IMR-90 (cell line): ENCODE data around the gene SLC22A31. TPM values are rescaled to one million over a fixed set of nuclear protein-coding genes. Genes with fewer than 3 reads are reported as not detected.

Experiments used
- ATAC-seq: fragments of 200-7000 bp; cut with Tn5 transposase; 2 replicates; pipeline ENCODE4 v1.9.1; 2020; ENCODE audit warnings: low read depth, mild to moderate bottlenecking, moderate library complexity
- BruUV-seq: library from RNA; stranded (reverse); fragments of 400-500 nt; replicated peaks from 2 replicates; lab custom pipeline; 2021; lab: Mats Ljungman, UMichigan
- CTCF ChIA-PET: fragments of 300-600 bp; formaldehyde crosslinking; extraction: SDS; loops from one replicate; lab custom pipeline; 2021; ENCODE audit warnings: antibody characterized with exemption; lab: Yijun Ruan, JAX
- POLR2A ChIA-PET: fragments of 300-600 bp; sonication (Branson Sonifier 250); formaldehyde crosslinking; loops from one replicate; lab custom pipeline; 2022; ENCODE audit warnings: antibody characterized with exemption; ENCODE audit not compliant: unreplicated experiment; lab: Charles Lee
- DNase-seq: peaks from one replicate; pipeline ENCODE4 v3.0.0; 2013
- H2AFZ ChIP-seq: replicated peaks from 2 replicates; pipeline ENCODE3; 2013; ENCODE audit warnings: low read length, mild to moderate bottlenecking; ENCODE audit not compliant: poor library complexity
- H2AK5ac ChIP-seq: 2 replicates; pipeline ENCODE4 v1.6.1; 2013; ENCODE audit warnings: low read depth, low read length, inconsistent platforms
- H2AK9ac ChIP-seq: replicated peaks from 2 replicates; pipeline ENCODE3; 2013; ENCODE audit warnings: mild to moderate bottlenecking, low read depth, low read length, moderate library complexity; ENCODE audit not compliant: poor library complexity
- H2BK120ac ChIP-seq: 2 replicates; pipeline ENCODE4 v1.6.1; 2013; ENCODE audit warnings: low read depth, low read length, inconsistent platforms
- H2BK15ac ChIP-seq: 3 replicates; pipeline ENCODE4 v1.6.1; 2013; ENCODE audit warnings: low read depth, low read length, inconsistent platforms
- H2BK20ac ChIP-seq: 2 replicates; pipeline ENCODE4 v1.6.1; 2013; ENCODE audit warnings: low read depth, mild to moderate bottlenecking, inconsistent platforms, low read length, moderate library complexity
- H2BK5ac ChIP-seq: 2 replicates; pipeline ENCODE4 v1.6.1; 2013; ENCODE audit warnings: mild to moderate bottlenecking, low read depth, low read length, inconsistent platforms; ENCODE audit not compliant: poor library complexity, severe bottlenecking
- H3K14ac ChIP-seq: replicated peaks from 2 replicates; pipeline ENCODE4 v1.6.1; 2013; ENCODE audit warnings: low read depth, low read length, inconsistent platforms
- H3K18ac ChIP-seq: 2 replicates; pipeline ENCODE4 v1.6.1; 2013; ENCODE audit warnings: low read depth, low read length, control low read depth
- H3K23ac ChIP-seq: 2 replicates; pipeline ENCODE4 v1.6.1; 2013; ENCODE audit warnings: low read depth, low read length, inconsistent platforms
- H3K27ac ChIP-seq: 2 replicates; pipeline ENCODE4 v1.5.1; 2013; ENCODE audit warnings: mild to moderate bottlenecking, control low read depth, low read length; ENCODE audit not compliant: insufficient read depth
- H3K27me3 ChIP-seq: 2 replicates; pipeline ENCODE4 v1.6.1; 2013; ENCODE audit warnings: low read length; ENCODE audit not compliant: control insufficient read depth, insufficient read depth
- H3K36me3 ChIP-seq: 2 replicates; pipeline ENCODE4 v1.6.1; 2013; ENCODE audit warnings: low read length, mixed read lengths; ENCODE audit not compliant: control insufficient read depth, insufficient read depth
- H3K4ac ChIP-seq: 2 replicates; pipeline ENCODE4 v1.6.1; 2013; ENCODE audit warnings: low read depth, low read length, inconsistent platforms
- H3K4me1 ChIP-seq: 2 replicates; pipeline ENCODE4 v1.6.1; 2013; ENCODE audit warnings: low read length, mixed read lengths; ENCODE audit not compliant: control insufficient read depth, insufficient read depth
- H3K4me2 ChIP-seq: 2 replicates; pipeline ENCODE4 v1.6.1; 2013; ENCODE audit warnings: low read depth, mild to moderate bottlenecking, control low read depth, low read length, moderate library complexity
- H3K4me3 ChIP-seq: 2 replicates; pipeline ENCODE4 v1.5.1; 2013; ENCODE audit warnings: low read depth, mild to moderate bottlenecking, control low read depth, low read length, moderate library complexity; ENCODE audit not compliant: insufficient read depth
- H3K56ac ChIP-seq: 2 replicates; pipeline ENCODE4 v1.6.1; 2013; ENCODE audit warnings: low read length, inconsistent platforms; ENCODE audit not compliant: insufficient read depth; ENCODE audit errors: extremely low read depth
- H3K79me1 ChIP-seq, 2 experiments: 2 replicates each; pipeline ENCODE4 v1.6.1; 2013; ENCODE audit warnings: low read length in 2 of 2, inconsistent platforms in 1 of 2, low read depth in 1 of 2
- H3K9ac ChIP-seq: 2 replicates; pipeline ENCODE4 v1.6.1; 2013; ENCODE audit warnings: low read depth, low read length, control low read depth
- H3K9me1 ChIP-seq: 2 replicates; pipeline ENCODE4 v1.6.1; 2013; ENCODE audit warnings: low read length, inconsistent platforms; ENCODE audit not compliant: insufficient read depth
- H3K9me3 ChIP-seq: 2 replicates; pipeline ENCODE4 v1.6.1; 2013; ENCODE audit warnings: low read length; ENCODE audit not compliant: control insufficient read depth, insufficient read depth
- H4K20me1 ChIP-seq: 2 replicates; pipeline ENCODE4 v1.6.1; 2013; ENCODE audit warnings: low read length, inconsistent platforms; ENCODE audit not compliant: insufficient read depth
- H4K5ac ChIP-seq: 2 replicates; pipeline ENCODE4 v1.6.1; 2013; ENCODE audit warnings: mild to moderate bottlenecking, low read depth, low read length, control low read depth
- H4K8ac ChIP-seq, 2 experiments: 2 replicates each; pipeline ENCODE4 v1.6.1; 2013; ENCODE audit warnings: low read depth in 2 of 2, low read length in 2 of 2, control low read depth in 1 of 2, inconsistent platforms in 1 of 2
- H4K91ac ChIP-seq: 2 replicates; pipeline ENCODE4 v1.6.1; 2013; ENCODE audit warnings: low read depth, low read length, inconsistent platforms; ENCODE audit not compliant: insufficient read depth
- BHLHE40 ChIP-seq: fragments of 150-350 bp; IDR thresholded peaks from 2 replicates; pipeline ENCODE4 v1.6.1; 2016; ENCODE audit warnings: mild to moderate bottlenecking, low read depth, low read length
- CEBPB ChIP-seq: IDR thresholded peaks from 2 replicates; pipeline ENCODE4 v1.6.1; 2012; ENCODE audit warnings: low read depth, low read length, improper control_type of control experiment
- CHD1 ChIP-seq: IDR thresholded peaks from 2 replicates; pipeline ENCODE4 v1.6.1; 2012; ENCODE audit warnings: low read depth, low read length, improper control_type of control experiment
- CTCF ChIP-seq: conservative IDR thresholded peaks from 2 replicates; pipeline ENCODE4 v1.5.1; 2012; ENCODE audit warnings: mild to moderate bottlenecking, low read depth, low read length, improper control_type of control experiment
- ELK1 ChIP-seq: fragments of 150-350 bp; IDR thresholded peaks from 2 replicates; pipeline ENCODE4 v1.6.1; 2016; ENCODE audit warnings: low read depth, mild to moderate bottlenecking, low read length, moderate library complexity, borderline replicate concordance
- FOS ChIP-seq: fragments of 150-350 bp; IDR thresholded peaks from 2 replicates; pipeline ENCODE4 v1.6.1; 2016; ENCODE audit warnings: low read depth, low read length
- MAZ ChIP-seq: IDR thresholded peaks from 2 replicates; pipeline ENCODE4 v1.6.1; 2012; ENCODE audit warnings: low read depth, mild to moderate bottlenecking, low read length, improper control_type of control experiment, moderate library complexity, borderline replicate concordance
- MXI1 ChIP-seq: IDR thresholded peaks from 2 replicates; pipeline ENCODE4 v1.6.1; 2012; ENCODE audit warnings: low read depth, mild to moderate bottlenecking, low read length, moderate library complexity, borderline replicate concordance
- NFE2L2 ChIP-seq: fragments of 150-350 bp; IDR thresholded peaks from 2 replicates; pipeline ENCODE4 v1.6.1; 2016; ENCODE audit warnings: low read depth, mild to moderate bottlenecking, low read length
- POLR2A ChIP-seq: IDR thresholded peaks from 2 replicates; pipeline ENCODE4 v1.6.1; 2012; ENCODE audit warnings: mild to moderate bottlenecking, low read depth, low read length
- RCOR1 ChIP-seq: IDR thresholded peaks from 2 replicates; pipeline ENCODE4 v1.6.1; 2012; ENCODE audit warnings: mild to moderate bottlenecking, low read length, improper control_type of control experiment; ENCODE audit not compliant: insufficient replicate concordance
- RFX5 ChIP-seq: IDR thresholded peaks from 2 replicates; pipeline ENCODE4 v1.8.0; 2012; ENCODE audit warnings: low read depth, mild to moderate bottlenecking, low read length, moderate library complexity
- SMC3 ChIP-seq: fragments of 150-350 bp; IDR thresholded peaks from 2 replicates; pipeline ENCODE4 v1.6.1; 2016; ENCODE audit warnings: low read depth, mild to moderate bottlenecking, antibody characterized with exemption, low read length, moderate library complexity
- USF2 ChIP-seq: fragments of 150-350 bp; IDR thresholded peaks from 2 replicates; pipeline ENCODE4 v1.6.1; 2017; ENCODE audit warnings: mild to moderate bottlenecking, antibody characterized with exemption, low read length, low read depth
- WGBS, 2 experiments: methylation state at CpG; one replicate each; pipeline versions ENCODE4 v1.1.5 to v1.1.7; 2013; ENCODE audit warnings: missing lambda C conversion rate in 2 of 2; ENCODE audit not compliant: insufficient read length in 1 of 2; ENCODE audit errors: extremely low coverage in 2 of 2; 5-methylcytosine and 5-hydroxymethylcytosine counted together
- dilution Hi-C: fragments of 300-500 bp; cut with HindIII; formaldehyde crosslinking; loops from one replicate; pipeline ENCODE4 v1.14.3; 2018; ENCODE audit warnings: low sequenced_read_pairs; ENCODE audit not compliant: unreplicated experiment
- in situ Hi-C: fragments of 300-500 bp; cut with MboI; formaldehyde crosslinking; loops from 3 replicates; pipeline ENCODE4 v1.14.3; 2019; ENCODE audit warnings: low sequenced_read_pairs, inconsistent platforms, mixed read lengths
- intact Hi-C: fragments of 100-400 bp; cut with micrococcal nuclease; formaldehyde crosslinking; loops from 2 replicates; pipeline ENCODE4 v1.10.0; 2022
- polyA plus RNA-seq, 3 experiments: library from polyadenylated mRNA; depleted of rRNA; stranded (reverse); fragments of >200 nt; gene quantifications; 2 replicates each; pipeline ENCODE4 v1.2.3, GENCODE V29; 2012; ENCODE audit warnings: low replicate concordance in 1 of 3
- total RNA-seq: library from RNA; depleted of rRNA; stranded (reverse); fragments of >200 nt; gene quantifications from 2 replicates; pipeline ENCODE4 v1.2.3, GENCODE V29; 2012

Gene SLC22A31
- total and polyA plus RNA-seq, 2 of the 4 experiments (the other 2 are of a cell fraction), result 0.18 to 5.5 TPM

GRCh38 chr16:89248196-89248982, 48.1 kb upstream of the SLC22A31 start:
- Histone ChIP-seq H2BK120ac (no peak overlapping the region), H2AK5ac (no peak overlapping the region), H3K9me1 (no peaks in the 10 kb centered on the region; the same call in 1 of the 2 replicates), H3K56ac (no peak overlapping the region), H4K91ac (no peak overlapping the region), H3K18ac (no peak overlapping the region), H3K27me3 (no peaks in the 10 kb centered on the region), H3K36me3 (no peaks in the 10 kb centered on the region), H4K8ac (no peak overlapping the region), H2BK15ac (no peak overlapping the region), H2AK9ac (no peak overlapping the region), H3K9me3 (no peaks in the 10 kb centered on the region; the same call in 1 of the 2 replicates), H3K27ac (no peak overlapping the region), H4K5ac (no peak overlapping the region), H2BK5ac (no peak overlapping the region), H2BK20ac (no peak overlapping the region), H3K14ac (no peak overlapping the region), H3K9ac (no peak overlapping the region), H3K4me3 (peak overlapping the region; percentile 58), H2AFZ (no peak overlapping the region), H3K23ac (no peak overlapping the region), H3K4me1 (peaks cover 3% of the 10 kb centered on the region), H3K4me2 (peak overlapping the region; percentile 64; the same call in 1 of the 2 replicates), H3K79me1 (peaks cover 0 to 4% of the 10 kb centered on the region in 2 experiments; a peak in 1 of 4 replicates), H3K4ac (no peak overlapping the region), H4K20me1 (no peaks in the 10 kb centered on the region)
- 69% methylated on average over 24 of the region's 69 CpGs; no CpG with 5 or more reads in 1 of the 2 experiments for WGBS, 2 experiments
- intact Hi-C loops (no loop called here), dilution Hi-C loops (no loop called here), in situ Hi-C loops (no loop called here)
- TF ChIP-seq NFE2L2 (no peak), USF2 (no peak), BHLHE40 (no peak), POLR2A (no peak), CHD1 (no peak), MAZ (no peak), FOS (no peak), ELK1 (no peak), SMC3 (no peak), RFX5 (no peak), CTCF (no peak), MXI1 (no peak), RCOR1 (no peak), CEBPB (no peak)
- DNase-seq (no peak), ATAC-seq (no peak)
- ChIA-PET POLR2A (no interaction called here), CTCF (no interaction called here)
- BruUV-seq, result no TSS peak
